HG03135 (cell line): ENCODE results near the gene COL19A1.
"Not testable (repeated sequence)": the region's sequence is repeated elsewhere in the genome, so short reads cannot be mapped to it uniquely, and the experiment has no call there.

Experiments
- ATAC-seq: cut with Tn5 transposase; IDR thresholded peaks from one replicate; pipeline ENCODE4 v1.9.1; 2021; ENCODE audit warnings: mild to moderate bottlenecking, moderate library complexity; ENCODE audit not compliant: unreplicated experiment

The COL19A1 gene

GRCh38 chr6:69866351-69866769, at the start of gene COL19A1:
TSS of gene COL19A1 (plus strand) at chr6:69866556. CDS start at chr6:69879568, 13,012 bp downstream.
- peak; percentile 59 for ATAC-seq

DNA sequence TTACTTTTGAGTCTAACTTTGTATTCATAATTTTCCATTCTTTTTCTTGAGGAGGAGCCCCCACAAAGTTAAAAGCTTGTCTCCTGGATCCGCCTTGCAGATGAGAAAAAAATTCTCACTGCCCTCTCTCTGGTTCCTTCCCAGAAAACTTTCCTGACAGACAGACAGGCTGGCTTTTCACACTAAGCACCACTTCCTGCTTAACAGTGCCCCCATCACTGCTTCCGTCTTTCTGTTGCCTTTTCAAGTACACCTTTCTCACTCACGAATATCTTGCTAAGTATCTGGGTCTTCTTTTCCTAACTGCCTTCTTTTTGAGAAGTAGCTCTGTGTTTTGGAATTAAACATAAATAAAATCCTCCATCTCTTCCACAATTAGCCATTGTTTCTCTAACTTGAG, 49.8 kb upstream of the COL19A1 start:
- no peak for ATAC-seq

DNA sequence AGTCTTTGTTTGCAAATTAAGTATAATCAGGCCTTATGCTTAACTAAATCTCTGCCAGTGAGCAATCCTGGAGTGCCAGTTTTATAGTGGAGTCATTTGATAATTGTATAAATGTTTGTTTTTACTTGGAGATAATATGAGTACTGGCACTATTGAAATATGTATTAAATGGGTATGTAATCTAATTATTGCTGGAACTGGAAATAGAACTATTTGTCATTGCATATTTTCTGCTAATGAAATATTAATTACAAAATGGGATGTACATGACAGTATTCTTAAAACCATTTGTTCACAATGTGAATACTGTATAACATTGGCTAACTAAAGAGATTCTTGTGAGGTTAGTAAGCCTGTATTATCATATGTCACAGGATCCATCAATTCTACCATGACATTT, 49.0 kb upstream of the COL19A1 start:
- no peak for ATAC-seq

- ATAC-seq, result no peak
These were observed 48.0 kb upstream of the COL19A1 start for GRCh38 chr6:69818223-69818930.

- no peak for ATAC-seq
These were observed 47.2 kb upstream of the COL19A1 start for GRCh38 chr6:69819138-69819537.

DNA sequence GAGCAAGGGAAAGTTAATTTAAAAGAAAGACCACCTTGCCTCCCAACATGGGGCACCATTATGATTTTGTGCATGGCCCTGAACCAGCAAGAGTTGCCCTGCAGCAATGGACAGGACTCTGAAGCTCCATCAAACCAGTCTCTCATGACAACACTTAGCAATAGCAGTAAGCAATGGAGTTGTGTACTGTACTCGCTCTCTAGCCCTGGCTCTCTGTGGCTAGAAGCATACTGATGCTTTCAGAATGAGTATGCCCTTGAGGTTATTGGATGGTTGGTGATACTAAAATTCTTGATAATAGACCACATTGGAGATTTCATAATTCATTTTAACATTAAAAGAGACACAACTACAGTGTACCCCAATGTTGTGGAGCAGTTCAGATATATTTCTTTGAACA, 46.3 kb upstream of the COL19A1 start:
- no peak for ATAC-seq

DNA sequence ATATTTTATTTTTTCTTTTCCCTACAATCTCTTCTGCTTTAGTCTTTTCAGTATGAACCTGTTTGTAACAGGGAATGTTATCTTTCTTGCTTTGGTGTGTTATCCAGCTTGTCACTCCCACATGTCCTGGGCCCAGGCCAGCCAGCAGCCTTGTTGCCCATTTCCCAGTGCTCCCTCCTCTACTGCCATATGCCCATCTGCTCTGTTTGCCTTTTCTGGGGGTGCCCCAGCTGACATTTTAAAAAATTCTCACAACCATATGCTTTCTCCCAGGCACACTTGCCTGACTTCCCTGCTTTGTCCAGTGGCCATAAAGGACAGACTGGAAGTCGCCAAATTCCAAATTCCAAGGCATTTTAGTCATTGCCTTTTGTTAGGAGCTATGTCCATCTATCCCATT, 45.9 kb upstream of the COL19A1 start:
- ATAC-seq, result no peak

GRCh38 chr6:69824355-69824754, 42.0 kb upstream of the COL19A1 start:
- not testable (repeated sequence) for ATAC-seq

DNA sequence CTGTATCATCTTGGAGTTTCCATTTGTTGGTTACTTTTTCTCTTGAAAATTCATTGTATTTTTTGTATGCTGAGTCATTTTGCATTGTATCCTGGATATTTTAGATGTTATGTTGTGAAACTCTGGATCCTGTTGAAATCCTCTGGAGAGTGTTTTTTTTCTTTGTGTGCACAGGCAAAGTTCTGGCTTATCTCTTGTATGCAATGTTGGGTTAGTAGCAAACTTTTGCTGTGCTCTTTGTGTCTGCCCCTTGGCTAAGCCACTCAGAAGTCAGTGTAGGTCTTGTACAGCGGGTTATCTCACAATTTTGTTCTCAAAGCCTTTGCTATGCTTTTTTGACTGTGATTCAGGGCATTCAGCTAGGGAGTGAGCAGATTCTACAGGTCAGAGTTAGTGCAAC, 40.5 kb upstream of the COL19A1 start:
- no peak for ATAC-seq

- ATAC-seq, result no peak
These were observed 39.0 kb upstream of the COL19A1 start for GRCh38 chr6:69827276-69827893.

GRCh38 chr6:69832558-69832957, 33.8 kb upstream of the COL19A1 start:
- ATAC-seq, result no peak

DNA sequence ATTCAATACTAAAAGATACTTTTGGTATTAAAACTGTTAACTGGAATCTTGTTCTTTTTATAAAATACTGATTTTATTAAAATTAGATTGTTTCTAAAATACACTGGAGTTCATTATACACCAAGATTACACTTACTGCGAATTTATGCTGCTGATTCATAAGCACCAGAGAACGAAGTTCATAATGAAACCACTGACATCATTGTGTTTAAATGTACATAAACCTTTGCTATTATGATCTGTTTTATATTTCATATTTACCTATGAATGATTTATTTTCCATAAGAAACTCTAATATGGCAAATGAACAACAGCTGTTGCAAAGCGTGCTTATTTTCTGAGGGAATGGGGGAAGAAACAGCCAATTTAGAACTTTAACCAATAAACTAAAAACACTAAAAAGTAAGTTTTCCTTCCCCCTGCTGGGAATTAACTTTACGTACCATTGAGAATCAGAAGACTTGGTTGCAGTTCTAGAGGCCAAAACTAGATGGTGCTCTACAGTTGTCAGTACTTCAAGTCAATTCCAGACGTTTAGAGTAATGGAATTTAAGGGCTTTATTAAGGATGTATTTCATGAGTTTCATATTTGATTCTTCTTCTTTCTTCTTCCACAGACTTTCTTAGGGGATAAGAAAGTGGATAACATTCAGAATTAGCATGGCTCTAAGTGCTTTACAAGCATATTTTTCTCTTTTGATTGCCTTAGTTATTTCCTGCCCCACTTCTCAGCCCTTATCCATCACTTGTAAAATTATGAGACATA, 30.8 kb upstream of the COL19A1 start:
- ATAC-seq, result peak; percentile 71

DNA sequence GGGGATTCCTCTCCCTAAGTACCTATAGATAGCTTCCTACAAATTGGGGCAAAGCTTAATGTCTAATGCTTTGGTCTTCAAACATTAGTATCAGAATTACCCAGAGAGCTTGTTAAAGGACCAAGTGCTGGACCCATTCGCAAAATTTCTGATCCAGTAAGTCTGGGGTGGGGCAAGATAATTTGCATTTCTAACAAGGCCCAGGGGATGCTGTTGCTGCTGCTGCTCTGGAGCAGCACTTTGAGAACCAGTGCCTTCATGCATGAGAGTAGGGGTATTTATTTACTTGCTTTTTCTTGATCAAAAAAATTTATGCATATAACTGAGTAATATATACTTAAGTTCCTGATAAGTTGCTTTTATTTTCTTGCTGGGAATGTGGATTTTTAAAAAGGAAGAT, 24.5 kb upstream of the COL19A1 start:
- no peak for ATAC-seq

GRCh38 chr6:69843189-69843588, 23.2 kb upstream of the COL19A1 start:
- ATAC-seq, result no peak

DNA sequence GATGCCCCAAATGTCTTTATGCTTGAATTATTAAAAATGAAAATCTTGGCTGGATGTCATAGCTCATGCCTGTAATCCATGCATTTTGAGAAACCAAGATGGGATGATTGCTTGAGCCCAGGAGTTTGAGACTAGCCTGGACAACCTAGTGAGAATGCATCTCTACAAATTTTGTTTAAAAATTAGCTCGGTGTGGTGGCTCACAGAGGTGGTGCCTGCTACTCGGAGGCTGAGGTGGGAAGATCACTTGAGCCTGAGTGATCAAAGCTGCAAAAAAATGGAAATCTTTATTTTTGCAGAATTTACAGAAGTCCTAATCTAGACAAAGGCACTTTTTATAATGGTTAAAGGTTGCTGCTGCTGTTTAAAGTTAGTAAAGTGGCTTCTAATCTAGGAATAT, 20.0 kb upstream of the COL19A1 start:
- no peak for ATAC-seq

DNA sequence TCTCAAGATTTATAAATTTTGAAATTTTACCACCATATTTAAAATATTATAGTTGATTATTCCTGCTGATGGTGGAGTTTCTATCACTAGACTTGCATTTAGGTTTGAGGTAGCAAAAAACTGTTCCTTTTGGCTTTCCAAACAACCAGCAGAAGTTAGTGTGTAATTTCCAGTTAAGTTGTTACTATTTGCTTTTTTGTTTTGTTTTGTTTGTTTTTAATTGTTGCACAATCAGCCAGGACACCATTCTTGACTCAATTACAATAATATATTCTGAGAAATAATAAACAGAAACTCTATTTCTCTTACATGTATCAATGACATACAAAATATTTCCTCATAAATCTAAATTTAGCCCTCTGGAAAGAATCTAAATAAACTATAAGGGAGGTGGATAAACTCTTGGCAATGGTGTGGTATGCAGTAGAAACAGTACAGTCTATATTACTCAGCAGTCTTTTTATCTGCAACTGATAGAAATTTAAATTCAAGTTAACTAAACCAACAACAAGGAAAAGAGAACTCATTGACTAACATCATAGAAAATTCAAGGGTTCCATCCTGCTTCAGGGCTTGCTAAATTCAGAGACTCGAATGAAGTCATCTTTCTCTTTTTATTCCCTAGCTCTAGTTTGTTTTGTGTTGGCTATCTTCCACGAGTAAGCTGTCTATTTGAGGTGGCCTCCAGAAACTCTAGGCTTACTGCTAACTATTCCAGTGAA, 19.4 kb upstream of the COL19A1 start:
- no peak for ATAC-seq

GRCh38 chr6:69847492-69847788, 18.9 kb upstream of the COL19A1 start:
- no peak for ATAC-seq

DNA sequence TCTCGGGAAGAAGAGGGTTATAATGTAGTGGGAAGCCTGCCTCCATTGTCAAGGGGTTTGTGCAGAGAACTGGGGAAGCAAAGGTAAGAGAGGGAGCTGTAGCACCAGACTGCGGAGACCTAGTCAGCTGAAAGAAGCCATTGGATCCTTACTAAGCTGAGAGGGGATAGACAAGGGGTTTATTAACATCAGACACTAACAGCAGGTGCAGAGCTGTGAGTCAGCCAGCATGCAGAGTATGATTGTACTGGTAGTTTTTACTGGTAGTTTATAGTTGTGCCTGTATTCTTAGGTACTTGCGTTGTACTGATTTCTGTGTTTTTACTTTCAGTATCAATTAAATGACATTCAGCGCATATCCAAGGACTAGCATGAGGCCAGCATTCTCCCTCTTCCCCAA, 17.8 kb upstream of the COL19A1 start:
- ATAC-seq, result no peak

DNA sequence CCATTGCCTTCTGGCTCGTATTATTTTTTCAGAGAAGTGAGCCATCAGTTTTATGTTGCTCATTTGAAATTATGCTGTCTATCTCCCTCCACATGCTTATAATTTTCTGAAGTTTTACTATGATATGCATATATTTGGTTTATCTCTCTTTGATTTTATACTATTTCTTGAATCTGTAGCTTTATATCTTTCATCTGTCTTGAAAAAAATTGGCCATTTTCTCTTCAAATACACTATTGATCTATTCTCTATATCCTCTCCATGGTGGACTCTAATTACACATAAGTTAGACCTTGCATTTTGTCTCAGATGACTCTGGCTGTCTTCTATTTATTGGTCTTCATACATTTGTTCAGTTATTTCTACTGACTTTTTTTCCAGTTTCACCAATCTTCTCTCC, 13.7 kb upstream of the COL19A1 start:
- no peak for ATAC-seq

- ATAC-seq, result no peak
These were observed 4.4 kb upstream of the COL19A1 start for GRCh38 chr6:69861986-69862385.

GRCh38 chr6:69863766-69864165, 2.6 kb upstream of the COL19A1 start:
- no peak for ATAC-seq

DNA sequence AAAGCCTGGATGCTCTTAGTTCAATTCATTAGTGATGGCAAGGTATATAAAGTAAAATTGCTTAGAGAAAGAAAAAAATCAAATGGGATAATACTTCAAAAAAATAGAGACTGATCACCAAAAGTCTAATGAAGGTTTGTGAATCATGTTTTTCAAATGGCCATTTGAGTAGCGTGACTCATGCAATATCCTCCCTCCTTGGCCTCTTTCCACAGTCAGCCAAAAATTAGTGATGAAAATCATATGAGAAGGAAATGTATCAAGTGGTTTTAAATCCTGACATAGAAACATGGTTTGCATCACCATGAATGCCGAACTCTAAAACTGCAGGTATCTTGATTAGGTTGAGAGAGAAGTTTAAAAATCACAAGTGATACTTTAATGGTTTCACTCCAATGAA, 1.2 kb upstream of the COL19A1 start:
- ATAC-seq, result no peak
